Left lobe of liver (tissue), 1 donor: Measurements from ENCODE around the gene PARP3. TPM values are rescaled to one million over a fixed set of nuclear protein-coding genes. Genes with fewer than 3 reads are reported as not detected.

ENCODE experiments used
- total RNA-seq: library from RNA; stranded (reverse); gene quantifications from one replicate; pipeline ENCODE4 v1.2.1, GENCODE V29; 2021
- donor health status: DM: no; HTN: yes; CAD: no.

PARP3 gene
- total RNA-seq, 1 donor from 2014 or later: 23.7 TPM

Other genes with a start within 250 kb of the PARP3 start
- gene GRM2, start 235.3 kb upstream of the PARP3 start, total RNA-seq: 0.05 TPM
- gene IQCF6, start 163.1 kb upstream of the PARP3 start, total RNA-seq: not detected
- not detected for gene IQCF2, start 80.7 kb upstream of the PARP3 start, total RNA-seq
- gene IQCF5, start 66.8 kb upstream of the PARP3 start, total RNA-seq: not detected
- gene IQCF1, start 39.0 kb upstream of the PARP3 start, total RNA-seq: not detected
- 7.6 TPM for gene RRP9, start 459 bp upstream of the PARP3 start, total RNA-seq
- not detected for gene GPR62, start 13.0 kb downstream of the PARP3 start, total RNA-seq
- gene PCBP4, start 25.1 kb downstream of the PARP3 start, total RNA-seq: 7.4 TPM
- 113 TPM for gene ABHD14B, start 31.7 kb downstream of the PARP3 start, total RNA-seq
- 13.8 TPM for gene ABHD14A, start 32.7 kb downstream of the PARP3 start, total RNA-seq
- 301 TPM for gene ACY1, start 41.2 kb downstream of the PARP3 start, total RNA-seq
- 392 TPM for gene RPL29, start 53.5 kb downstream of the PARP3 start, total RNA-seq
- 4.3 TPM for gene DUSP7, start 114.2 kb downstream of the PARP3 start, total RNA-seq
- gene POC1A, start 212.1 kb downstream of the PARP3 start, total RNA-seq: 2.1 TPM